ENCODE data around the gene IL17B. TPM values are rescaled to one million over a fixed set of nuclear protein-coding genes. Genes with fewer than 3 reads are reported as not detected.

The IL17B gene
- total and polyA plus RNA-seq, 9 of the 15 experiments (the other 6 are each of a cell fraction or from before 2014, with no cell fraction given): 0.28 to 2.6 (median 0.53) TPM; not detected in 2

DNA sequence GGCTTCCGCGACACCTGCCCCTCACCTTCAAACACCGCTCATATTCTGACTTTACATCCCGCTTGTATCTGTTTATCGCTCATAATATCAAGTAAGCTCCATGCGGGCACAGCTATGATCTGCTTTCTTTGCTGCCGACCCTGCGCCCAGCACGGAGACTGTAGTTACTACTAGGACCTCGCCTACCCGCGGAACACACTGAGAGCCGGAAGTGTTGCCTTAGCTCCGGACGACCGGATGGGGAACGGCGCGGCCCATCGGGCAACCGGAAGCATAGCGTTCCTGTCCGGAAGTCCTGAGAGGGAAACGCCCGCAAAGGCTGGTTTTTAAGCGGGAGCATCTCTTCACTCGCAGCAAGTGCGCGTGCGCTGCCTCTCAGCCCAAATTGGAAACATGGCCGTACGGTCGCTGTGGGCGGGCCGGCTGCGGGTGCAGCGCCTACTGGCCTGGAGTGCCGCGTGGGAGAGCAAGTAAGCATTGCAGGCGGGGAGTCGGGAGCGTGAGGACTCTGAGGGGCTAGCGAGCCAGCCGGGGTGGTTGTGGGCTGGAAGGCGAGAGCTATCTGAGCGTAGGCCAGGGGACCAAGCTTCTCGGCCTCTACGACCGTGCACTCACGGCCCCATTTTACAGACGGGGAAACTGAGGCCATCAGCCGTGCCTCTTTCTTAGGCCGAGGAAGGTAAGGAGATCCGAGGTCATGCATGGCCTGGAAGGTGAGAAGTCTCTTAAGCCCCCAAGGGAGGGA, 33.8 kb downstream of the IL17B start, which contains the start of gene GRPEL2:
GRPEL2 (plus strand) TSS at position 353 of the 745 bp plus-strand sequence; CDS start at position 394, 41 bp downstream.
- Histone ChIP-seq H3K9ac (ENCODE audit: insufficient read depth in 1 of 2, low read depth in 2 of 2, low read length in 2 of 2) (peak within 1 kb of the TSS; percentile 97), H3K36me3 (ENCODE audit: control insufficient read depth, insufficient read depth, low read length) (peaks cover 35% of the 10 kb centered on the region), H4K20me1 (replicated peaks; ENCODE audit: control insufficient read depth, insufficient read depth, low read length) (no peaks in the 10 kb centered on the region), H3K79me2 (ENCODE audit: control insufficient read depth, insufficient read depth, low read length) (peaks cover 46% of the 10 kb centered on the region), H3K27ac (ENCODE audit: extremely low read depth, low read depth, low read length) (peak within 1 kb of the TSS; percentile 92), H3K9me1 (ENCODE audit: control insufficient read depth, insufficient read depth, low read length) (no peaks in the 10 kb centered on the region), H3K4me1 (replicated peaks in 1 of 2; ENCODE audit: control insufficient read depth in 2 of 2, insufficient read depth in 2 of 2, low read length in 2 of 2) (peaks cover 7 to 21% of the 10 kb centered on the region in 2 experiments; a peak in 3 of 5 replicates), H3K4me2 (ENCODE audit: insufficient read depth, low read length) (peak within 1 kb of the TSS; percentile 99), H3K9me3 (replicated peaks; ENCODE audit: control insufficient read depth, insufficient read depth, low read depth, low read length) (no peaks in the 10 kb centered on the region), H2AFZ (ENCODE audit: low read depth, low read length) (peak within 1 kb of the TSS; percentile 97), H3K27me3 (ENCODE audit: control insufficient read depth in 2 of 2, insufficient read depth in 2 of 2, low read length in 2 of 2) (no peaks in the 10 kb centered on the region), H3K4me3 (peak within 1 kb of the TSS; percentile 82)
- ATAC-seq: peak; percentile 97
- CTCF ChIA-PET (ENCODE audit: low intra/inter-chr PET ratio): no interaction called here
- BruUV-seq (replicated peaks): TSS peak; percentile 52
- DNase-seq (ENCODE audit: extremely low read depth in 1 of 4, low spot score in 3 of 4): peak; percentile 92 to 99 (median 94)
- POLR2A ChIA-PET: interaction anchor here (0.7 to 4.7 kb wide), 14 partner anchors 10 to 257 kb away, joined by 3 to 87 read pairs (median 4); partner anchors contain the start of genes CSNK1A1 and PCYOX1L
- intact Hi-C loops (cut with micrococcal nuclease) (loop anchor here (1.0 kb wide), 1 partner anchor 24 kb away; no protein-coding TSS in a partner anchor), in situ Hi-C loops (cut with MboI) (no loop called here)
- WGBS (ENCODE audit: insufficient coverage, low coverage, missing lambda C conversion rate): under 1% methylated on average over 51 of the region's 54 CpGs
- FAIRE-seq: peak; percentile 96
- TF ChIP-seq ARNT (IDR thresholded peaks at IDR 0.05) (peak; percentile 57 to 67; a peak in 2 of 4 replicates), TGIF2 (CRISPR knock-in tag; IDR thresholded peaks at IDR 0.05) (no peak), HCFC1 (IDR thresholded peaks at IDR 0.05; ENCODE audit: low read depth, low read length) (peak; percentile 78), ZNF644 (tag; IDR thresholded peaks at IDR 0.05; ENCODE audit: low read depth) (no peak), STAT5B (CRISPR knock-in tag; IDR thresholded peaks at IDR 0.05) (no peak), ZBTB1 (CRISPR knock-in tag; IDR thresholded peaks at IDR 0.05; ENCODE audit: borderline replicate concordance, low read depth) (no peak), HDAC2 (IDR thresholded peaks at IDR 0.05) (peak; percentile 77), RBM25 (IDR thresholded peaks at IDR 0.05; ENCODE audit: low read depth, low read length, severe bottlenecking) (peak; percentile 92)
- TF ChIP-seq, protein P1, sequence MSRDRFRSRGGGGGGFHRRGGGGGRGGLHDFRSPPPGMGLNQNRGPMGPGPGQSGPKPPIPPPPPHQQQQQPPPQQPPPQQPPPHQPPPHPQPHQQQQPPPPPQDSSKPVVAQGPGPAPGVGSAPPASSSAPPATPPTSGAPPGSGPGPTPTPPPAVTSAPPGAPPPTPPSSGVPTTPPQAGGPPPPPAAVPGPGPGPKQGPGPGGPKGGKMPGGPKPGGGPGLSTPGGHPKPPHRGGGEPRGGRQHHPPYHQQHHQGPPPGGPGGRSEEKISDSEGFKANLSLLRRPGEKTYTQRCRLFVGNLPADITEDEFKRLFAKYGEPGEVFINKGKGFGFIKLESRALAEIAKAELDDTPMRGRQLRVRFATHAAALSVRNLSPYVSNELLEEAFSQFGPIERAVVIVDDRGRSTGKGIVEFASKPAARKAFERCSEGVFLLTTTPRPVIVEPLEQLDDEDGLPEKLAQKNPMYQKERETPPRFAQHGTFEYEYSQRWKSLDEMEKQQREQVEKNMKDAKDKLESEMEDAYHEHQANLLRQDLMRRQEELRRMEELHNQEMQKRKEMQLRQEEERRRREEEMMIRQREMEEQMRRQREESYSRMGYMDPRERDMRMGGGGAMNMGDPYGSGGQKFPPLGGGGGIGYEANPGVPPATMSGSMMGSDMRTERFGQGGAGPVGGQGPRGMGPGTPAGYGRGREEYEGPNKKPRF (IDR thresholded peaks at IDR 0.05; ENCODE audit: low read depth, low read length): no peak
- TF ChIP-seq, protein P2, sequence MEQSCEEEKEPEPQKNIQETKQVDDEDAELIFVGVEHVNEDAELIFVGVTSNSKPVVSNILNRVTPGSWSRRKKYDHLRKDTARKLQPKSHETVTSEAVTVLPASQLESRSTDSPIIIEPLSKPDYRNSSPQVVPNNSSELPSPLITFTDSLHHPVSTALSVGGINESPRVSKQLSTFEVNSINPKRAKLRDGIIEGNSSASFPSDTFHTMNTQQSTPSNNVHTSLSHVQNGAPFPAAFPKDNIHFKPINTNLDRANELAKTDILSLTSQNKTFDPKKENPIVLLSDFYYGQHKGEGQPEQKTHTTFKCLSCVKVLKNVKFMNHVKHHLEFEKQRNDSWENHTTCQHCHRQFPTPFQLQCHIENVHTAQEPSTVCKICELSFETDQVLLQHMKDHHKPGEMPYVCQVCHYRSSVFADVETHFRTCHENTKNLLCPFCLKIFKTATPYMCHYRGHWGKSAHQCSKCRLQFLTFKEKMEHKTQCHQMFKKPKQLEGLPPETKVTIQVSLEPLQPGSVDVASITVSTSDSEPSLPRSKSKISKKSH (CRISPR knock-in tag; IDR thresholded peaks at IDR 0.05): no peak
- TF ChIP-seq, protein P3, sequence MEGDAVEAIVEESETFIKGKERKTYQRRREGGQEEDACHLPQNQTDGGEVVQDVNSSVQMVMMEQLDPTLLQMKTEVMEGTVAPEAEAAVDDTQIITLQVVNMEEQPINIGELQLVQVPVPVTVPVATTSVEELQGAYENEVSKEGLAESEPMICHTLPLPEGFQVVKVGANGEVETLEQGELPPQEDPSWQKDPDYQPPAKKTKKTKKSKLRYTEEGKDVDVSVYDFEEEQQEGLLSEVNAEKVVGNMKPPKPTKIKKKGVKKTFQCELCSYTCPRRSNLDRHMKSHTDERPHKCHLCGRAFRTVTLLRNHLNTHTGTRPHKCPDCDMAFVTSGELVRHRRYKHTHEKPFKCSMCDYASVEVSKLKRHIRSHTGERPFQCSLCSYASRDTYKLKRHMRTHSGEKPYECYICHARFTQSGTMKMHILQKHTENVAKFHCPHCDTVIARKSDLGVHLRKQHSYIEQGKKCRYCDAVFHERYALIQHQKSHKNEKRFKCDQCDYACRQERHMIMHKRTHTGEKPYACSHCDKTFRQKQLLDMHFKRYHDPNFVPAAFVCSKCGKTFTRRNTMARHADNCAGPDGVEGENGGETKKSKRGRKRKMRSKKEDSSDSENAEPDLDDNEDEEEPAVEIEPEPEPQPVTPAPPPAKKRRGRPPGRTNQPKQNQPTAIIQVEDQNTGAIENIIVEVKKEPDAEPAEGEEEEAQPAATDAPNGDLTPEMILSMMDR (IDR thresholded peaks at IDR 0.05 in 2 of 3, conservative IDR thresholded peaks at IDR 0.05 in 1 of 3; ENCODE audit: insufficient read depth in 2 of 3, low read depth in 1 of 3, low read length in 3 of 3): 0 out of 6 replicates have a peak, but pooled peaks of 1 of the 3 experiments have one; percentile 3

All from K562 (cell line).